T-cell (primary cell): ENCODE measurements around the gene DNM3. TPM values are rescaled to one million over a fixed set of nuclear protein-coding genes. Genes with fewer than 3 reads are reported as not detected.

Experiments
- ATAC-seq, 4 experiments: fragments of 200-7000 bp in 3 of 4; fragments of 150-1000 bp in 1 of 4; cut with Tn5 transposase; replicated peaks in 1 of 4; 1 replicate in 3 of 4; 2 replicates in 1 of 4; pipeline ENCODE4 v1.10.0; 2021; ENCODE audit warnings: moderate library complexity in 3 of 4, mild to moderate bottlenecking in 2 of 4, moderate number of reproducible peaks in 1 of 4
- CTCF ChIA-PET, 2 donors: fragments of 300-600 bp; sonication (Branson Sonifier 250); formaldehyde crosslinking; loops; one replicate each; lab custom pipeline; 2022; ENCODE audit warnings: antibody characterized with exemption in 2 of 2; lab: Charles Lee
- POLR2A ChIA-PET, 2 donors: fragments of 300-600 bp; sonication (Branson Sonifier 250); formaldehyde crosslinking; loops; one replicate each; lab custom pipeline; 2022; ENCODE audit warnings: antibody characterized with exemption in 2 of 2; lab: Charles Lee
- DNase-seq, 35 experiments: peaks; one replicate each; pipeline versions ENCODE4 v3.0.0 to v3.0.0-alpha.2; 2013 to 2023
- H3K27ac ChIP-seq: one replicate; pipeline ENCODE4 v1.5.1; 2013; ENCODE audit warnings: low read length
- H3K27me3 ChIP-seq, 2 experiments: replicated peaks in 1 of 2; 1 replicate in 1 of 2; 2 replicates in 1 of 2; pipeline versions ENCODE4 v1.6.1 to v1.7.0; 2013; ENCODE audit warnings: low read length in 1 of 2, mixed read lengths in 1 of 2; ENCODE audit not compliant: control insufficient read depth in 2 of 2, insufficient read depth in 2 of 2; ENCODE audit errors: extremely low read depth in 1 of 2
- H3K36me3 ChIP-seq, 2 donors: 1 replicate in 1 of 2; 2 replicates in 1 of 2; pipeline versions ENCODE4 v1.6.1 to v1.7.0; 2013; ENCODE audit warnings: low read length in 1 of 2; ENCODE audit not compliant: control insufficient read depth in 2 of 2, insufficient read depth in 1 of 2; ENCODE audit errors: extremely low read depth in 1 of 2
- H3K4me1 ChIP-seq, 2 experiments: 1 replicate in 1 of 2; 2 replicates in 1 of 2; pipeline versions ENCODE4 v1.6.1 to v1.7.0; 2013; ENCODE audit warnings: low read length in 2 of 2, mixed read lengths in 1 of 2; ENCODE audit not compliant: insufficient read depth in 2 of 2, control insufficient read depth in 1 of 2; ENCODE audit errors: extremely low read depth in 1 of 2
- H3K4me3 ChIP-seq, 2 donors: 1 replicate in 1 of 2; 2 replicates in 1 of 2; pipeline versions ENCODE4 v1.5.1 to v1.7.0; 2013; ENCODE audit warnings: mild to moderate bottlenecking in 2 of 2, low read length in 1 of 2, moderate library complexity in 1 of 2; ENCODE audit not compliant: control insufficient read depth in 1 of 2; ENCODE audit errors: extremely low read depth in 1 of 2
- H3K9me3 ChIP-seq: 2 replicates; pipeline ENCODE4 v1.7.0; 2013
- H3K27ac Mint-ChIP-seq, 2 donors: one replicate each; pipeline ENCODE4 v1.8.0; 2020 to 2021; ENCODE audit warnings: mild to moderate bottlenecking in 2 of 2, mixed read lengths in 2 of 2
- H3K27me3 Mint-ChIP-seq, 2 donors: one replicate each; pipeline ENCODE4 v1.8.0; 2021 to 2022; ENCODE audit warnings: mixed read lengths in 2 of 2
- H3K36me3 Mint-ChIP-seq: one replicate; pipeline ENCODE4 v1.8.0; 2021; ENCODE audit warnings: mixed read lengths
- H3K4me1 Mint-ChIP-seq, 3 donors: one replicate each; pipeline ENCODE4 v1.8.0; 2020 to 2022; ENCODE audit warnings: mixed read lengths in 3 of 3, mild to moderate bottlenecking in 1 of 3
- H3K4me3 Mint-ChIP-seq, 3 donors: one replicate each; pipeline ENCODE4 v1.8.0; 2020 to 2022; ENCODE audit warnings: mild to moderate bottlenecking in 3 of 3, mixed read lengths in 3 of 3, moderate library complexity in 3 of 3
- H3K9me3 Mint-ChIP-seq, 3 donors: one replicate each; pipeline ENCODE4 v1.8.0; 2020 to 2022; ENCODE audit warnings: mixed read lengths in 3 of 3
- WGBS: methylation state at CpG from one replicate; pipeline ENCODE4 v1.1.5; 2013; ENCODE audit warnings: missing lambda C conversion rate; ENCODE audit not compliant: insufficient coverage; 5-methylcytosine and 5-hydroxymethylcytosine counted together
- total RNA-seq, 35 experiments: library from RNA in 6 of 35; stranded (reverse) in 6 of 35; fragments of 120-200 nt in 1 of 35; gene quantifications; one replicate each; pipeline versions ENCODE4 v1.2.1 to v1.2.4 and lab custom pipeline; 2013 to 2026

The DNM3 gene
- total RNA-seq, 5 donors from 2014 or later (not counting 1 experiment from before 2014, with no cell fraction given): 2.0 to 2.8 (median 2.4) TPM

- ChIA-PET POLR2A (no interaction called here), CTCF (no interaction called here)
- H3K27me3 Mint-ChIP-seq: no peaks in the 10 kb centered on the region
- no peak overlapping the region for H3K4me3 Mint-ChIP-seq
- no peak for DNase-seq
- H3K4me3 ChIP-seq: no peak overlapping the region
- H3K27me3 ChIP-seq: no peaks in the 10 kb centered on the region
- no peak overlapping the region for H3K27ac ChIP-seq
- no peaks in the 10 kb centered on the region for H3K4me1 ChIP-seq
- H3K36me3 ChIP-seq: no peaks in the 10 kb centered on the region
- H3K9me3 ChIP-seq: no peaks in the 10 kb centered on the region
- H3K27ac Mint-ChIP-seq: no peak overlapping the region
- no peaks in the 10 kb centered on the region for H3K36me3 Mint-ChIP-seq
- H3K9me3 Mint-ChIP-seq: peaks cover 0 to 7% (median 0%) of the 10 kb centered on the region in 3 donors
- H3K4me1 Mint-ChIP-seq: no peaks in the 10 kb centered on the region
- WGBS: no CpG with 5 or more reads among the region's 1 CpG
- ATAC-seq: no peak
Observed at GRCh38 chr1:172244865-172245264, 403.6 kb downstream of the DNM3 start.

GRCh38 chr1:172245788-172246187 lies 404.5 kb downstream of the DNM3 start:
- no peaks in the 10 kb centered on the region for H3K9me3 ChIP-seq
- H3K36me3 ChIP-seq: no peaks in the 10 kb centered on the region
- POLR2A ChIA-PET: no interaction called here
- H3K27me3 ChIP-seq: no peaks in the 10 kb centered on the region
- Mint-ChIP-seq H3K4me3 (no peak overlapping the region), H3K27me3 (no peaks in the 10 kb centered on the region), H3K4me1 (no peaks in the 10 kb centered on the region), H3K9me3 (peaks cover 0 to 7% (median 5%) of the 10 kb centered on the region in 3 donors), H3K27ac (no peak overlapping the region), H3K36me3 (no peaks in the 10 kb centered on the region)
- H3K27ac ChIP-seq: no peak overlapping the region
- H3K4me1 ChIP-seq: no peaks in the 10 kb centered on the region
- no CpG with 5 or more reads among the region's 3 CpGs for WGBS
- no peak for ATAC-seq
- no peak overlapping the region for H3K4me3 ChIP-seq
- CTCF ChIA-PET: no interaction called here
- DNase-seq: no peak

- DNase-seq (no peak), ATAC-seq (no peak)
- H3K36me3 ChIP-seq: no peaks in the 10 kb centered on the region
- H3K27ac ChIP-seq: no peak overlapping the region
- peaks cover 0 to 7% (median 5%) of the 10 kb centered on the region in 3 donors for H3K9me3 Mint-ChIP-seq
- no peaks in the 10 kb centered on the region for H3K4me1 Mint-ChIP-seq
- no peak overlapping the region for H3K4me3 ChIP-seq
- H3K27me3 Mint-ChIP-seq: no peaks in the 10 kb centered on the region
- no peaks in the 10 kb centered on the region for H3K4me1 ChIP-seq
- ChIA-PET POLR2A (no interaction called here), CTCF (no interaction called here)
- WGBS: 86% methylated on average over 5 of the region's 8 CpGs
- no peaks in the 10 kb centered on the region for H3K27me3 ChIP-seq
- no peaks in the 10 kb centered on the region for H3K9me3 ChIP-seq
- H3K4me3 Mint-ChIP-seq: no peak overlapping the region
- H3K27ac Mint-ChIP-seq: no peak overlapping the region
- H3K36me3 Mint-ChIP-seq: no peaks in the 10 kb centered on the region
Observed at GRCh38 chr1:172246521-172247390, 405.5 kb downstream of the DNM3 start.

- no peaks in the 10 kb centered on the region for H3K27me3 ChIP-seq
- H3K9me3 ChIP-seq: no peaks in the 10 kb centered on the region
- no peak for DNase-seq
- H3K36me3 ChIP-seq: no peaks in the 10 kb centered on the region
- no peak overlapping the region for H3K27ac Mint-ChIP-seq
- no peak overlapping the region for H3K27ac ChIP-seq
- ATAC-seq: no peak
- H3K36me3 Mint-ChIP-seq: no peaks in the 10 kb centered on the region
- CTCF ChIA-PET: interaction anchor here in 1 of 2 donors (0.8 kb wide), 1 partner anchor 15 kb away, joined by 3 read pairs; no protein-coding TSS in a partner anchor
- H3K4me1 Mint-ChIP-seq: peaks cover 15 to 19% (median 17%) of the 10 kb centered on the region in 3 donors
- no peak overlapping the region for H3K4me3 ChIP-seq
- POLR2A ChIA-PET: no interaction called here
- H3K4me3 Mint-ChIP-seq: no peak overlapping the region
- H3K27me3 Mint-ChIP-seq: no peaks in the 10 kb centered on the region
- H3K4me1 ChIP-seq: peaks cover 0 to 4% of the 10 kb centered on the region in 2 experiments
- no CpG with 5 or more reads among the region's 1 CpG for WGBS
- H3K9me3 Mint-ChIP-seq: peaks cover 0 to 5% (median 0%) of the 10 kb centered on the region in 3 donors
Observed at GRCh38 chr1:172251486-172251885, 410.2 kb downstream of the DNM3 start.

GRCh38 chr1:172252321-172252720 lies 411.0 kb downstream of the DNM3 start:
- no peaks in the 10 kb centered on the region for H3K9me3 ChIP-seq
- H3K4me1 ChIP-seq: peaks cover 0 to 4% of the 10 kb centered on the region in 2 experiments
- no peak overlapping the region for H3K4me3 ChIP-seq
- no peaks in the 10 kb centered on the region for H3K27me3 ChIP-seq
- POLR2A ChIA-PET: no interaction called here
- ATAC-seq: no peak
- CTCF ChIA-PET: no interaction called here
- Mint-ChIP-seq H3K4me3 (no peak overlapping the region), H3K4me1 (peaks cover 15 to 19% (median 17%) of the 10 kb centered on the region in 3 donors), H3K36me3 (no peaks in the 10 kb centered on the region), H3K9me3 (peaks cover 0 to 5% (median 0%) of the 10 kb centered on the region in 3 donors), H3K27ac (no peak overlapping the region), H3K27me3 (no peaks in the 10 kb centered on the region)
- no peak overlapping the region for H3K27ac ChIP-seq
- WGBS: no CpG with 5 or more reads among the region's 4 CpGs
- no peak for DNase-seq
- H3K36me3 ChIP-seq: no peaks in the 10 kb centered on the region

GRCh38 chr1:172252958-172253357 lies 411.7 kb downstream of the DNM3 start:
- Histone ChIP-seq H3K4me1 (peaks cover 0 to 4% of the 10 kb centered on the region in 2 experiments), H3K36me3 (no peaks in the 10 kb centered on the region), H3K27ac (no peak overlapping the region), H3K4me3 (no peak overlapping the region), H3K9me3 (no peaks in the 10 kb centered on the region), H3K27me3 (no peaks in the 10 kb centered on the region)
- no peak overlapping the region for H3K4me3 Mint-ChIP-seq
- H3K27me3 Mint-ChIP-seq: no peaks in the 10 kb centered on the region
- CTCF ChIA-PET: no interaction called here
- DNase-seq: no peak
- POLR2A ChIA-PET: no interaction called here
- H3K36me3 Mint-ChIP-seq: no peaks in the 10 kb centered on the region
- peaks cover 0 to 5% (median 2%) of the 10 kb centered on the region in 3 donors for H3K9me3 Mint-ChIP-seq
- WGBS: no CpG with 5 or more reads among the region's 2 CpGs
- ATAC-seq: no peak
- peaks cover 15 to 19% (median 17%) of the 10 kb centered on the region in 3 donors for H3K4me1 Mint-ChIP-seq
- no peak overlapping the region for H3K27ac Mint-ChIP-seq
